Common myeloid progenitor, CD34-positive (primary cell): ENCODE data around the gene ZNF410. TPM values are rescaled to one million over a fixed set of nuclear protein-coding genes. Genes with fewer than 3 reads are reported as not detected.
A peak's percentile ranks its signal among the peaks of the same experiment; 100 is the strongest.
"Not testable (repeated sequence)": the region's sequence is repeated elsewhere in the genome, so short reads cannot be mapped to it uniquely, and the experiment has no call there.

Experiments
- CTCF ChIA-PET: fragments of 350-600 bp; sonication (Branson Sonifier 250); formaldehyde crosslinking; loops from one replicate; lab custom pipeline; 2021; ENCODE audit warnings: antibody characterized with exemption; lab: Charles Lee
- POLR2A ChIA-PET: fragments of 350-600 bp; sonication (Branson Sonifier 250); formaldehyde crosslinking; loops from one replicate; lab custom pipeline; 2021; ENCODE audit warnings: antibody characterized with exemption; lab: Charles Lee
- DNase-seq, 3 donors: peaks; one replicate each; pipeline versions ENCODE4 v3.0.0 to v3.0.0-alpha.2; 2013
- H3K27ac ChIP-seq, 2 experiments: 1 replicate in 1 of 2; 2 replicates in 1 of 2; pipeline ENCODE4 v1.7.0; 2013; ENCODE audit warnings: inconsistent platforms in 2 of 2, low read length in 2 of 2, mild to moderate bottlenecking in 2 of 2, low read depth in 1 of 2, moderate library complexity in 1 of 2; ENCODE audit not compliant: severe bottlenecking in 2 of 2, insufficient read depth in 1 of 2, poor library complexity in 1 of 2
- H3K27me3 ChIP-seq, 5 experiments: replicated peaks in 2 of 5; 1 replicate in 3 of 5; 2 replicates in 2 of 5; pipeline versions ENCODE4 v1.6.1 to v1.7.0; 2013; ENCODE audit warnings: low read length in 4 of 5, mild to moderate bottlenecking in 2 of 5, moderate library complexity in 2 of 5, inconsistent platforms in 1 of 5; ENCODE audit not compliant: insufficient read depth in 5 of 5, control insufficient read depth in 4 of 5
- H3K36me3 ChIP-seq, 4 experiments: 1 replicate in 2 of 4; 2 replicates in 2 of 4; pipeline versions ENCODE4 v1.6.1 to v1.7.0; 2013; ENCODE audit warnings: low read length in 3 of 4, control low read depth in 1 of 4, mild to moderate bottlenecking in 1 of 4; ENCODE audit not compliant: control insufficient read depth in 4 of 4, insufficient read depth in 4 of 4
- H3K4me1 ChIP-seq, 4 experiments: 1 replicate in 3 of 4; 2 replicates in 1 of 4; pipeline versions ENCODE4 v1.6.1 to v1.7.1; 2013; ENCODE audit warnings: low read length in 3 of 4, mild to moderate bottlenecking in 3 of 4, control low read depth in 1 of 4, inconsistent platforms in 1 of 4, moderate library complexity in 1 of 4; ENCODE audit not compliant: control insufficient read depth in 4 of 4, insufficient read depth in 4 of 4; ENCODE audit errors: control extremely low read depth in 1 of 4
- H3K4me3 ChIP-seq, 7 experiments: 1 replicate in 4 of 7; 2 replicates in 3 of 7; pipeline versions ENCODE4 v1.5.1 to v1.7.0; 2013; ENCODE audit warnings: mild to moderate bottlenecking in 7 of 7, low read length in 6 of 7, moderate library complexity in 6 of 7, inconsistent platforms in 2 of 7, low read depth in 2 of 7, control low read depth in 1 of 7; ENCODE audit not compliant: insufficient read depth in 4 of 7, control insufficient read depth in 1 of 7; ENCODE audit errors: extremely low read depth in 1 of 7
- H3K9me3 ChIP-seq, 5 experiments: 1 replicate in 4 of 5; 2 replicates in 1 of 5; pipeline versions ENCODE4 v1.6.1 to v1.7.1; 2013; ENCODE audit warnings: low read length in 4 of 5, mild to moderate bottlenecking in 2 of 5, inconsistent platforms in 1 of 5, low read depth in 1 of 5, moderate library complexity in 1 of 5; ENCODE audit not compliant: control insufficient read depth in 4 of 5, insufficient read depth in 2 of 5; ENCODE audit errors: control extremely low read depth in 1 of 5
- WGBS: methylation state at CpG from one replicate; pipeline ENCODE4 v1.1.5; 2013; ENCODE audit not compliant: insufficient coverage; 5-methylcytosine and 5-hydroxymethylcytosine counted together
- polyA plus RNA-seq: library from polyadenylated mRNA; unstranded; fragments of 120-200 nt; gene quantifications from one replicate; pipeline ENCODE4 v1.2.1, GENCODE V29; 2013

ZNF410 gene, protein sequence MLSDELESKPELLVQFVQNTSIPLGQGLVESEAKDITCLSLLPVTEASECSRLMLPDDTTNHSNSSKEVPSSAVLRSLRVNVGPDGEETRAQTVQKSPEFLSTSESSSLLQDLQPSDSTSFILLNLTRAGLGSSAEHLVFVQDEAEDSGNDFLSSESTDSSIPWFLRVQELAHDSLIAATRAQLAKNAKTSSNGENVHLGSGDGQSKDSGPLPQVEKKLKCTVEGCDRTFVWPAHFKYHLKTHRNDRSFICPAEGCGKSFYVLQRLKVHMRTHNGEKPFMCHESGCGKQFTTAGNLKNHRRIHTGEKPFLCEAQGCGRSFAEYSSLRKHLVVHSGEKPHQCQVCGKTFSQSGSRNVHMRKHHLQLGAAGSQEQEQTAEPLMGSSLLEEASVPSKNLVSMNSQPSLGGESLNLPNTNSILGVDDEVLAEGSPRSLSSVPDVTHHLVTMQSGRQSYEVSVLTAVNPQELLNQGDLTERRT
- polyA plus RNA-seq: 41.3 TPM

DNA sequence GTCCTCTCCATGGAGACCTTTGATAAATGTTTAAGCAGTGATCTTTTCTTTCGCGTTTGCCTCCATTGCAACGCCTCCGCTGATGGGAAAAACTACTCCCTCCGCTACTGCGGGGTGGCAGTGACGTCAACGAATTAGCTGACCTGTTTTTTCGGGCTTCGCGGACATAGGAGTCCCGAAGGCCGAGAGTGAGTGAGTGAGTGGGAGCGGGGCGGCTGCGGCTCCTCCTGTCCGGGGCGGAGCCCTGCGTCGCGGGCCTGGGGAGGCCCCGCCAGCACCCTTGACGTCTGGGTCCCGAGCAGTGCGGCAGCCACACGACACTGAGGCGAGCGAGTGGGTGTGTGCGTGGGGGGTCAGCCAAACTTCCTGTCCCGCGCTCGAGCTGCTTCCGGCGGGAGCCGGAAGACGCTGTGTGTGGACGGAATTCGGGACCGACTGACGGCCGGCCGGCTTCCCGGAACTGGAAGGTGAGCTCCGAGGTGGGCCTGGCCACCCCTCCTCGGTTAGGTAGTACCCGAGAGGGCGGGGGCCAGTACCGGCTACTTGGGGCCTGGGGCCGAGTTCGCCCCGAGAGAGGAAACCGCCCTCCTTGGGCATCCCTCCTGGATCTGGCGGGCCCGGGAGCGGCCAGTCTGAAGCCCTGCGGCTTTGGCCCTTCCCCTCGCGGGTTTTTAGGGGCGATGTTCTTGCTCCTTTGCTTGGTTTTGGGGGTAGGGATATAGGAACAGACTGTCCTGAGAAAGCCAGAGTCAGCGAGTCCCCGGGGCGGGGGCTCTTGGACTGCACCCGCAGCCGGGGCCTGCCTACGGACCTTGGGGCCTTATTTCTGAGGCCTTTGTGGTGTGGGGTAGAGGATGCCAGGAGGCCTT, at the start of gene ZNF410:
Gene ZNF410 (plus strand): TSS at position 411 of the 869 bp plus-strand sequence. CDS start 5,317 bp downstream, outside the sequence.
- CTCF ChIA-PET: interaction anchor here (0.5 to 1.4 kb wide), 3 partner anchors 12 to 325 kb away, joined by 3 read pairs; no protein-coding TSS in a partner anchor
- DNase-seq: peak; percentile 91 to 94 (median 92)
- POLR2A ChIA-PET: interaction anchor here (1.0 to 1.2 kb wide), 3 partner anchors 9 to 146 kb away, joined by 4 to 6 read pairs (median 4); a partner anchor contains a TSS
- H3K4me1 ChIP-seq: peaks cover 11 to 29% (median 20%) of the 10 kb centered on the region in 4 experiments
- peak within 1 kb of the TSS; percentile 82 to 98 (median 89) for H3K4me3 ChIP-seq
- H3K27me3 ChIP-seq: no peaks in the 10 kb centered on the region
- WGBS: 0% methylated on average over 54 of the region's 65 CpGs
- peak within 1 kb of the TSS; percentile 93 to 96 for H3K27ac ChIP-seq
- H3K36me3 ChIP-seq: peaks cover 0 to 3% (median 0%) of the 10 kb centered on the region in 4 experiments
- no peaks in the 10 kb centered on the region for H3K9me3 ChIP-seq

DNA sequence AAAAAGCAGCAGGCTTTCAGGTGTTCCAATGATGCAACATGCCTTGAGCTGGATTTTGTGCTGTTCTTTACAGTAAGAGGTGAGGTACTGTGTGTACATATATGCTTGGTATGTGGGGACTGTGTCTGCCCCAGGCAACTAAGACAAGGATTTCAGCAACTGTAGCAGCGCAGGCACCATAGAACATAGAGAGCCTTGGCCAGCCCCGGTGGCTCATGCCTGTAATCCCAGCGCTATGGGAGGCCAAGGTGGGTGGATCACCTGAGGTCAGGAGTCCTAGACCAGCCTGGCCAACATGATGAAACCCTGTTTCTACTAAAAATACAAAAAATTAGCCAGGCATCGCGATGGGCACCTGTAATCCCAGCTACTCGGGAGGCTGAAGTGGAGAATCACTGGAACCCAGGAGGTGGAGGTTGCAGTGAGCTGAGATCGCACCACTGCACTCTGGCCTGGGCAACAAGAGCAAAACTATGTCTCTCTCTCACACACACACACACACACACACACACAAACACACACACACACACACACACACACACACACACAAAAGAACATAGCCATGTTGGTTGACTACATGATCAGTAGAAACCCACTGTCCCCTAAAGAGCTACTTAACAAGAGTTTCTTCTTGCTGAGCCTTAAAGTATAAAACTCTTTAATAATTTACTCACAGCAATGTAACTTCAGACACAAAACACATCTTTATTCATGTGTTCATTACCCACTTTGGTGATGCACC, 48.2 kb upstream of the ZNF410 start:
- not testable (repeated sequence) for H3K9me3 ChIP-seq
- ChIA-PET POLR2A (interaction anchor here (0.6 kb wide), 1 partner anchor 153 kb away, joined by 3 read pairs; no protein-coding TSS in a partner anchor), CTCF (interaction anchor here (1.4 kb wide), 1 partner anchor 13 kb away, joined by 6 read pairs; the partner anchor contains the start of gene PTGR2)

DNA sequence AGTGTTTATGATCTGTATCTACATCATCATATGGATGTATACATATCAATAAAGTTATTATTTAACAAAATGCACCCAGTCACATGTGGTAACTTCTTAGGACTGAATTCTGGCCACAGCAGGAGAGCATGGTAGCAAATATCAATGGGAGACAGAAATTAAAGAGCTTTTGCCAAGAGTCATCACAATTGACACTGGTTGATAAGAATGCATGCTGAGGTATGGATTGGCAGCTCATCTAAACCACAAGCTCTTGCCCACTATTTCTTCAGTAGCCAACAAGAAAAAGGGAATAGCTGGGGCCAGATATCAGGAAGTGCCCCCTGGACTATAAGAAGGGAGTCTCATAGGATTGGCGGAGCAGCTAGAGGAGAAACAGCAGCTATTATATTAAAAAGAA, 44.5 kb upstream of the ZNF410 start:
- Histone ChIP-seq H3K27me3 (no peaks in the 10 kb centered on the region), H3K4me3 (no peak overlapping the region), H3K27ac (no peak overlapping the region), H3K4me1 (no peaks in the 10 kb centered on the region), H3K9me3 (no peaks in the 10 kb centered on the region), H3K36me3 (no peaks in the 10 kb centered on the region)
- WGBS: no CpG with 5 or more reads among the region's 1 CpG
- POLR2A ChIA-PET: interaction anchor here (0.6 kb wide), 1 partner anchor 24 kb away, joined by 3 read pairs; no protein-coding TSS in a partner anchor
- CTCF ChIA-PET: interaction anchor here (0.9 to 1.1 kb wide), 3 partner anchors 9 to 57 kb away, joined by 3 read pairs; no protein-coding TSS in a partner anchor
- DNase-seq: no peak

More for the DNA sequence above, 48.2 kb upstream of the ZNF410 start:
- not testable (repeated sequence) for H3K27ac ChIP-seq, H3K36me3 ChIP-seq, H3K4me3 ChIP-seq, DNase-seq, H3K27me3 ChIP-seq, H3K4me1 ChIP-seq
- WGBS: 100% methylated on average over 6 of the region's 7 CpGs

DNA sequence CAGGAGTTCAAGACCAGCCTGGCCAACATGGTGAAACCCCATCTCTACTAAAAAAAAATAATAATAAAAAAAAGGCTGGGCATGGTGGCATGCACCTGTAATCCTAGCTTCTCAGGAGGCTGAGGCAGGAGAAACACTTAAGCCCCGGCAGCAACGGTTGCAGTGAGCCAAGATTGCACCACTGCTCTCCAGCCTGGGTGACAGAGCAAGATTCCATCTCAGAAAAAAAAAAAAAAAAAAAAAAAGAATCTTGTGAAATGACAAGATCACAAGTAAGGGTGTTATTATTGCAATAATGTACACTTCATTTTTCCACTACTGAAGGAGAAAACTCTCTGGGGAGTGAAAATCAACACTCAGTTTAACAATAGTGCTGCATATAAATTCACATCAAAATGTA, 43.8 kb upstream of the ZNF410 start:
- Histone ChIP-seq H3K27me3 (no peaks in the 10 kb centered on the region), H3K36me3 (no peaks in the 10 kb centered on the region), H3K27ac (no peak overlapping the region), H3K4me3 (no peak overlapping the region), H3K9me3 (no peaks in the 10 kb centered on the region), H3K4me1 (no peaks in the 10 kb centered on the region)
- 100% methylated on average over 2 of the region's 2 CpGs for WGBS
- no peak for DNase-seq
- ChIA-PET POLR2A (interaction anchor here (0.6 to 1.5 kb wide), 2 partner anchors 9 to 24 kb away, joined by 3 read pairs; partner anchors contain the start of gene PTGR2), CTCF (interaction anchor here (0.9 to 1.5 kb wide), 3 partner anchors 28 to 114 kb away, joined by 3 read pairs; no protein-coding TSS in a partner anchor)

DNA sequence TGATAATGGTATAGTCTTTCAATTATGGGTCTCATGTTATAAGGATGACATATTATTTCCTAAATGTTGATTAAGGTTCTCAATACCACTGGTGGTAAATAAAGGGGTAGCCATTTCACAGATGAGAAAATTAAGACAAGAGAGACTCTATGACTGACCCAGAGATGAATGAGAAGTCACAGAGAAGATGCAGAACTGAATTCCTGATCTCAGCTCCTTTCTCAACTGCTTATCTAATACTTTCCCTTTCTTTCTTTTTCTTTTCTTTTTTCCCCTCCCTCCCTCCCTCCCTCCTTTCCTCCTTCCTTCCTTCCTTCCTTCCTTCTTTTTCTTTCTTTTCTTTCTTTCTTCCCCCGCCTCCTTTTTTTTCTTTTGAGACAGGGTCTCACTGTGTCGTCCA, 43.4 kb upstream of the ZNF410 start:
- H3K4me3 ChIP-seq: no peak overlapping the region
- H3K4me1 ChIP-seq: no peaks in the 10 kb centered on the region
- WGBS: no CpG with 5 or more reads among the region's 2 CpGs
- DNase-seq: no peak
- H3K27ac ChIP-seq: no peak overlapping the region
- CTCF ChIA-PET: interaction anchor here (1.4 to 1.5 kb wide), 2 partner anchors 85 to 114 kb away, joined by 3 to 5 read pairs; no protein-coding TSS in a partner anchor
- no peaks in the 10 kb centered on the region for H3K27me3 ChIP-seq
- H3K36me3 ChIP-seq: no peaks in the 10 kb centered on the region
- POLR2A ChIA-PET: interaction anchor here (1.5 kb wide), 1 partner anchor 9 kb away, joined by 3 read pairs; the partner anchor contains the start of gene PTGR2
- no peaks in the 10 kb centered on the region for H3K9me3 ChIP-seq

DNA sequence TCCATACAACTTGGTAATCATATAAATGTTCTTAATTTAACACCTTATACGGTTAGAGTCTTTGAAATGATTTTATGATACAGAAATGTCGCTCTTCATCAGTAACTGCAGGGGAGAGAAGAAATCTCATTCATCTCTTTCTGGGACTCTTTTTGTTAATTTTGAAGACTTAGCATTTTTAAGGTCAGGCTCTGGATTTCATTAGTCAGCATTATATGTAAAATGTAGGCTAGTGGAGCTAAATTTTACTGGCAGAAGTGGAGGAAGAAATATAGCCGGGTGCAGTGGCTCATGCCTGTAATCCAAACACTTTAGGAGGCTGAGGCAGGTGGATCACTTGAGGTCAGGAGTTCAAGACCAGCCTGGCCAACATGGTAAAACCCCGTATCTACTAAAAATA, 39.7 kb upstream of the ZNF410 start:
- 100% methylated on average over 1 of the region's 4 CpGs for WGBS

More for the DNA sequence above, 39.7 kb upstream of the ZNF410 start:
- POLR2A ChIA-PET: no interaction called here
- H3K27ac ChIP-seq: no peak overlapping the region
- peaks cover under 1 to 10% (median 7%) of the 10 kb centered on the region in 4 experiments for H3K4me1 ChIP-seq
- H3K4me3 ChIP-seq: no peak overlapping the region
- H3K27me3 ChIP-seq: no peaks in the 10 kb centered on the region
- DNase-seq: no peak
- CTCF ChIA-PET: interaction anchor here (0.7 to 1.8 kb wide), 5 partner anchors 11 to 118 kb away, joined by 3 to 7 read pairs (median 3); no protein-coding TSS in a partner anchor
- no peaks in the 10 kb centered on the region for H3K9me3 ChIP-seq
- no peaks in the 10 kb centered on the region for H3K36me3 ChIP-seq
